Glutamatergic neuron (in vitro differentiated cells): ENCODE measurements around the gene PLSCR3. TPM values are rescaled to one million over a fixed set of nuclear protein-coding genes. Genes with fewer than 3 reads are reported as not detected.
A peak's percentile ranks its signal among the peaks of the same experiment; 100 is the strongest.

Experiments used
- DNase-seq: peaks from one replicate; pipeline ENCODE4 v3.0.0; 2022
- H3K27ac Mint-ChIP-seq: one replicate; pipeline ENCODE4 v1.8.0; 2020; ENCODE audit warnings: mild to moderate bottlenecking, mixed read lengths, inconsistent platforms; ENCODE audit not compliant: unreplicated experiment
- H3K27me3 Mint-ChIP-seq: one replicate; pipeline ENCODE4 v1.8.0; 2020; ENCODE audit warnings: mild to moderate bottlenecking, moderate library complexity, mixed read lengths, inconsistent platforms; ENCODE audit not compliant: unreplicated experiment
- H3K36me3 Mint-ChIP-seq: one replicate; pipeline ENCODE4 v1.8.0; 2020; ENCODE audit warnings: mild to moderate bottlenecking, mixed read lengths, inconsistent platforms; ENCODE audit not compliant: unreplicated experiment
- H3K4me1 Mint-ChIP-seq: one replicate; pipeline ENCODE4 v1.8.0; 2020; ENCODE audit warnings: mild to moderate bottlenecking, low read depth, mixed read lengths, inconsistent platforms; ENCODE audit not compliant: unreplicated experiment
- H3K4me3 Mint-ChIP-seq: one replicate; pipeline ENCODE4 v1.8.0; 2020; ENCODE audit warnings: mild to moderate bottlenecking, mixed read lengths, inconsistent platforms; ENCODE audit not compliant: unreplicated experiment
- H3K9me3 Mint-ChIP-seq: one replicate; pipeline ENCODE4 v1.8.0; 2020; ENCODE audit warnings: mild to moderate bottlenecking, moderate library complexity, mixed read lengths, inconsistent platforms; ENCODE audit not compliant: unreplicated experiment
- total RNA-seq: library from RNA; stranded (reverse); fragmentation: NEBNext Ultra II Directional; extraction: Animal tissue kit (Norgen Biotek cat#: 25700); gene quantifications from one replicate; pipeline ENCODE4 v1.2.1, GENCODE V29; 2021; ENCODE audit not compliant: unreplicated experiment
- TF ChIP-seq, protein P1 (sequence below): fragments of 200-600 bp; sonication (generic); IDR thresholded peaks from one replicate; pipeline ENCODE4 v1.5.0; 2021; ENCODE audit not compliant: partially characterized antibody, unreplicated experiment

PLSCR3 gene
- total RNA-seq, 1 donor from 2014 or later = 78.1 TPM

DNA sequence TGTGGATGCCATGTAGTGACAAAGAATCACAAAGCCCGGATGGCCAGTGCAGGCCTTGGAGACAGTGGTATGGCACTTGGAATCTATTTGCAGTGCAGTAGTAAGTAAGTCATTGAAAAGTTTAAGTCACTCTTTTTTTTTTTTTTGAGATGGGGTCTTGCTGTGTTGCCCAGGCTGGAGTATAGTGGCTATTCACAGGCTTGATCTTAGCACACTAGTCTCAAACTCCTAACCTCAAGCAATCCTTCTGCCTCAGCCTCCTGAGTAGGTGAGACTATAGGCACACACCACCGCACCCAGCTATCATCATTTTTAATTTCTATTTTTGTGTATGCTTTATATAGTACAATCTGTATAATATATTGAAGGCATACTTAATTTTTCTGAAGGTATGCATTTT lies 4.3 kb upstream of the PLSCR3 start:
- TF ChIP-seq, protein P1, sequence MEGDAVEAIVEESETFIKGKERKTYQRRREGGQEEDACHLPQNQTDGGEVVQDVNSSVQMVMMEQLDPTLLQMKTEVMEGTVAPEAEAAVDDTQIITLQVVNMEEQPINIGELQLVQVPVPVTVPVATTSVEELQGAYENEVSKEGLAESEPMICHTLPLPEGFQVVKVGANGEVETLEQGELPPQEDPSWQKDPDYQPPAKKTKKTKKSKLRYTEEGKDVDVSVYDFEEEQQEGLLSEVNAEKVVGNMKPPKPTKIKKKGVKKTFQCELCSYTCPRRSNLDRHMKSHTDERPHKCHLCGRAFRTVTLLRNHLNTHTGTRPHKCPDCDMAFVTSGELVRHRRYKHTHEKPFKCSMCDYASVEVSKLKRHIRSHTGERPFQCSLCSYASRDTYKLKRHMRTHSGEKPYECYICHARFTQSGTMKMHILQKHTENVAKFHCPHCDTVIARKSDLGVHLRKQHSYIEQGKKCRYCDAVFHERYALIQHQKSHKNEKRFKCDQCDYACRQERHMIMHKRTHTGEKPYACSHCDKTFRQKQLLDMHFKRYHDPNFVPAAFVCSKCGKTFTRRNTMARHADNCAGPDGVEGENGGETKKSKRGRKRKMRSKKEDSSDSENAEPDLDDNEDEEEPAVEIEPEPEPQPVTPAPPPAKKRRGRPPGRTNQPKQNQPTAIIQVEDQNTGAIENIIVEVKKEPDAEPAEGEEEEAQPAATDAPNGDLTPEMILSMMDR = no peak
- H3K9me3 Mint-ChIP-seq = peaks cover 11% of the 10 kb centered on the region

DNA sequence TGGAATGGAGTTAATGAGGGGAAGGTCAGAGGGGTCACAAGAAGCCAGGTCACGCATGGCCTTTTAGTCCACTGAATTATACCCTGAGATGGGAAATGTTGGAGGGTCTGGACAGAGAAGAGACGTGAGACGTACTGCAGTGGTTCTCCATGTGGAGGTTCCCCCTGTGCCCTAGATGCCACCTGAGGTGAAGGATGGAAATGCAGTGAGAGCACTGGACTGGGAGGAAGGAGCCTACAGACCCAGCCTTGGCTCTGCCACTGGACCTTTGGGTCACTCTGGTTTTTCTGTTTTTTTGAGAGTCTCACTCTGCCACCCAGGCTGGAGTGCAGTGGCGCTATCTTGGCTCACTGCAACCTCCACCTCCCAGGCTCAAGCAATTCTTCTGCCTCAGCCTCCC lies 1.8 kb upstream of the PLSCR3 start:
- Mint-ChIP-seq H3K4me3 (no peak overlapping the region), H3K9me3 (peaks cover 11% of the 10 kb centered on the region), H3K4me1 (peaks cover 6% of the 10 kb centered on the region), H3K27me3 (peaks cover 12% of the 10 kb centered on the region), H3K36me3 (no peaks in the 10 kb centered on the region), H3K27ac (peak overlapping the region; percentile 39)
- no peak for DNase-seq
- TF ChIP-seq, protein P1 = no peak

More for the DNA sequence above, 4.3 kb upstream of the PLSCR3 start:
- no peaks in the 10 kb centered on the region for H3K36me3 Mint-ChIP-seq
- peaks cover 3% of the 10 kb centered on the region for H3K4me1 Mint-ChIP-seq
- no peak for DNase-seq
- peaks cover 4% of the 10 kb centered on the region for H3K27me3 Mint-ChIP-seq
- no peak overlapping the region for H3K4me3 Mint-ChIP-seq
- H3K27ac Mint-ChIP-seq = no peak overlapping the region

GRCh38 chr17:7393613-7394451 lies 493 bp downstream of the PLSCR3 start:
- Mint-ChIP-seq H3K27me3 (peaks cover 9% of the 10 kb centered on the region), H3K27ac (peak overlapping the region; percentile 88), H3K36me3 (peaks cover 6% of the 10 kb centered on the region), H3K4me1 (peaks cover 6% of the 10 kb centered on the region), H3K9me3 (peaks cover 9% of the 10 kb centered on the region), H3K4me3 (peak overlapping the region; percentile 90)
- DNase-seq = peak; percentile 42
- TF ChIP-seq, protein P1 = peak; percentile 21

DNA sequence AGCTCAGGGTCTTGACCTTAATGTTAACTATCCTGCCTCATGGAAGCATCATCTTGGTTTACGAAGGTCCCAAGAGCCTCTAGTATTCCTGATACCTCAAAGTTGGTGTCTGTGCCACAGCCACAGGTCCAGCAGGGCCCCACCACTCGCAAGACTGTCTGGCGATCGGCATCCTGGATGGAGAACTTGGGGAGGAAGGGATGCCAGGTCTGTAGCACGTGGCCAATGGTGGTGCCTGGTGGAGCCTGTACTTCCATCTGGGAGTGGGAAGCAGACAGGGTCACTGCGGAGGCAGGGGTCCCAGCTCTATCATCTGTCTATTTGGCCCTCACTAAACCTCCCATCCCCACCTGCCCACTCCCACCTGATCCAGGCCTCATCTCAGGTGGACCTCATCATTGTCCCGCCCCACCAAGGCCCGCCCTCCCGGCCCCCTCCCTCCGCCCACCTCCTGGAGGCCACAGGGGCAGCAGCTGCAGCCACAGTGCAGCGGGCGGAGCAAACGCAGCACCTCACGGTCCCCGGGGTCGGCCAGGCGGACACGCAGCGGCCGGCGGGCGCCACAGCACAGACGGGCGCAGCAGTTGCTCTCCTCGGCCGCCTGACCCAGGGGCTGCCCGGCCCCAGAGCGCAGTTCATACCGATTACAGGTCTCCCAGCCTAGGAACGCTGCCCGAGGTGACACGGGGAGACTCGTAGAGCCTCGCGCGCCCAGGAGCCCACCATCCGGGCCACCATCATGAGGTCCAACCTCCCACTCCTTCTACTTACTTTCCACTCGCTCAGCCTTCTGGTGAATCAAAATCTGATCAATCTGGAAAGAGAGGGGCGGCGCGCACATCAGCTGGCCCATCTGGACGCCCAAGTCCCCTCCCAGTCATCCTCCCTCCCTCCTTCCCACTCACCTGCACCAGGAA lies 1.4 kb downstream of the PLSCR3 start:
- Mint-ChIP-seq H3K9me3 (peaks cover 9% of the 10 kb centered on the region), H3K27ac (peak overlapping the region; percentile 76), H3K4me1 (peaks cover 6% of the 10 kb centered on the region), H3K4me3 (peak overlapping the region; percentile 88), H3K27me3 (peaks cover 9% of the 10 kb centered on the region), H3K36me3 (peaks cover 6% of the 10 kb centered on the region)
- peak; percentile 69 for DNase-seq
- TF ChIP-seq, protein P1 = no peak
